ENCODE data around the gene GRN. TPM values are rescaled to one million over a fixed set of nuclear protein-coding genes. Genes with fewer than 3 reads are reported as not detected.
A peak's percentile ranks its signal among the peaks of the same experiment; 100 is the strongest.

GRN gene
- total RNA-seq, 4 donors from 2014 or later, result 64.2 to 111 (median 87.1) TPM

DNA sequence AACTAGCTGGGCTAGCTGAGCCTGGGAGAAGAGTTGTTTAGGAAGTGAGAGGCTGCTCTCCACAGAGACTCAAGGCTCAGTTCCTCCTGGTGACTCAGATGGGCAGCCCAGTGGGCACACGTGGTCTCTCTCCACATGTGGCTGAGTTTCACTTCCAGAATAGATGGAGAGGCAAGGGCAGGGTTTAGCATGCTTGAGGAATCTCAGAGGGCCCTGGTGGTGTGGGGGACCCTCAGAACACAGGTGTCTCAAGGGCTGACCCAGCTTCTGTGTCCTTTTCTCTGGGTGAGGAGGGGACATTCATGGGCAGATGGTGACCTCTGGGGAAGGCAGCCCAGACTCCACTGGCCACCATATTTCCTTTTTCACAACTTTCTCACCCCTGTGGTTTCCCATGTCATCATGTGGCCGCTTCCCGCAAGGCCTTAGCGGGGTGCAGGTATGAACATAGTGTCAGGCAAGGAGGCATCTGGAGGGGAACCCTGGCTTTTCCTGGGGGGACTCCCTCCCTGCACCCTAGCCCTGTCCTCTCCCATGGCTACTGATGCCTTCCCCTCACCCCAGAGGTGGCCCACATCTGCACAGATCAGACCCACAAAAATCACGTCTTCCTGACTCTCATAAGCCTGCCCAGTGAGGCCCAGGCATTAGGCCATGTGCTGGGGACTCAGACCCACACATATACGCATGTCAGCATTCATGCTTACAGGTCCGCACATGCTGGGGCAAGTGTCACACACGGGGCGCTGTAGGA, 3.3 kb downstream of the GRN start:
- peaks cover 7 to 8% of the 10 kb centered on the region in 2 donors for H3K4me1 ChIP-seq
- in situ Hi-C loops (cut with MboI; ENCODE audit: low sequenced_read_pairs in 4 of 4) (no loop called here), intact Hi-C loops (cut with DNase I; ENCODE audit: low total_unique reads) (loop anchor here (5.0 kb wide), 1 partner anchor 136 kb away; no protein-coding TSS in a partner anchor)
- no peak overlapping the region for H3K27ac ChIP-seq
- peaks cover 0 to 36% of the 10 kb centered on the region in 2 donors for H3K36me3 ChIP-seq
- DNase-seq (peak in 1 of 2 donors; percentile 44), ATAC-seq (no peak)
- H3K4me3 ChIP-seq, result no peak overlapping the region
- no peak for TF ChIP-seq POLR2A (IDR thresholded peaks at IDR 0.05)
- TF ChIP-seq, protein P1, sequence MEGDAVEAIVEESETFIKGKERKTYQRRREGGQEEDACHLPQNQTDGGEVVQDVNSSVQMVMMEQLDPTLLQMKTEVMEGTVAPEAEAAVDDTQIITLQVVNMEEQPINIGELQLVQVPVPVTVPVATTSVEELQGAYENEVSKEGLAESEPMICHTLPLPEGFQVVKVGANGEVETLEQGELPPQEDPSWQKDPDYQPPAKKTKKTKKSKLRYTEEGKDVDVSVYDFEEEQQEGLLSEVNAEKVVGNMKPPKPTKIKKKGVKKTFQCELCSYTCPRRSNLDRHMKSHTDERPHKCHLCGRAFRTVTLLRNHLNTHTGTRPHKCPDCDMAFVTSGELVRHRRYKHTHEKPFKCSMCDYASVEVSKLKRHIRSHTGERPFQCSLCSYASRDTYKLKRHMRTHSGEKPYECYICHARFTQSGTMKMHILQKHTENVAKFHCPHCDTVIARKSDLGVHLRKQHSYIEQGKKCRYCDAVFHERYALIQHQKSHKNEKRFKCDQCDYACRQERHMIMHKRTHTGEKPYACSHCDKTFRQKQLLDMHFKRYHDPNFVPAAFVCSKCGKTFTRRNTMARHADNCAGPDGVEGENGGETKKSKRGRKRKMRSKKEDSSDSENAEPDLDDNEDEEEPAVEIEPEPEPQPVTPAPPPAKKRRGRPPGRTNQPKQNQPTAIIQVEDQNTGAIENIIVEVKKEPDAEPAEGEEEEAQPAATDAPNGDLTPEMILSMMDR (IDR thresholded peaks at IDR 0.05 in 4 of 5, conservative IDR thresholded peaks at IDR 0.05 in 1 of 5), result no peak
- H3K9me3 ChIP-seq, result no peaks in the 10 kb centered on the region
- H3K27me3 ChIP-seq, result no peaks in the 10 kb centered on the region

DNA sequence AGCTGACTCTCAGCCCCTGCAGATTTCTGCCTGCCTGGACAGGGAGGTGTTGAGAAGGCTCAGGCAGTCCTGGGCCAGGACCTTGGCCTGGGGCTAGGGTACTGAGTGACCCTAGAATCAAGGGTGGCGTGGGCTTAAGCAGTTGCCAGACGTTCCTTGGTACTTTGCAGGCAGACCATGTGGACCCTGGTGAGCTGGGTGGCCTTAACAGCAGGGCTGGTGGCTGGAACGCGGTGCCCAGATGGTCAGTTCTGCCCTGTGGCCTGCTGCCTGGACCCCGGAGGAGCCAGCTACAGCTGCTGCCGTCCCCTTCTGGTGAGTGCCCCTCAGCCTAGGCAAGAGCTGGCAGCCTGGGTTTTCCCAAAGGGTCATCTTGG, 3.9 kb downstream of the GRN start:
- H3K27me3 ChIP-seq, result no peaks in the 10 kb centered on the region
- peaks cover 7 to 8% of the 10 kb centered on the region in 2 donors for H3K4me1 ChIP-seq
- peaks cover 0 to 36% of the 10 kb centered on the region in 2 donors for H3K36me3 ChIP-seq
- H3K4me3 ChIP-seq, result no peak overlapping the region
- H3K9me3 ChIP-seq, result no peaks in the 10 kb centered on the region
- TF ChIP-seq POLR2A (IDR thresholded peaks at IDR 0.05), result no peak
- TF ChIP-seq, protein P1 (IDR thresholded peaks at IDR 0.05 in 4 of 5, conservative IDR thresholded peaks at IDR 0.05 in 1 of 5), result no peak
- H3K27ac ChIP-seq, result no peak overlapping the region
- ATAC-seq, result no peak
- DNase-seq, result no peak
- in situ Hi-C loops (cut with MboI; ENCODE audit: low sequenced_read_pairs in 4 of 4), result no loop called here
- intact Hi-C loops (cut with DNase I; ENCODE audit: low total_unique reads), result loop anchor here (5.0 kb wide), 1 partner anchor 137 kb away; no protein-coding TSS in a partner anchor

DNA sequence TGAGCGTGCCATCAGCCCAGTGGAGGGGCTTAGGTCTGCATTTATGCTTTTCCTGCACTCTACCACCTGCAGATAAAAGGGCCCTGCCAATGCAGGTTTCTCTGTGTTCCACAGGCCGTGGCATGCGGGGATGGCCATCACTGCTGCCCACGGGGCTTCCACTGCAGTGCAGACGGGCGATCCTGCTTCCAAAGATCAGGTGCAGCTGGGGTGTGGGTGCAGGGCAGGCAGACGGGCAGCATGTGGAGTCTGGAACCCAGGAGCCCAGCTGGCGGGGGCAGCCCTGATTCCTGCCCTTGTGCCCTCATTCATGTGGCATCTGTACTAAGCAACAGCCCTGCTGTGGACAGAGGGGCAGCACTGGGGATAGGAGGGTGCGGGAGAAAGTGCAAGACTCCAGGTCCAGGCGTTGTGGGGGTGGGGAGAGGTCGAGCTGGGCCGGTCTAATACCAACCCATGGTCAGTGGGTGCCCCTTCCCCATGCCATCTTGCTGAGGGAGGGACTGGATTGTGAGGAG, 4.5 kb downstream of the GRN start:
- TF ChIP-seq, protein P1 (IDR thresholded peaks at IDR 0.05 in 4 of 5, conservative IDR thresholded peaks at IDR 0.05 in 1 of 5), result no peak
- no peak for TF ChIP-seq POLR2A (IDR thresholded peaks at IDR 0.05)
- Histone ChIP-seq H3K4me1 (peaks cover 3 to 4% of the 10 kb centered on the region in 2 donors), H3K27me3 (no peaks in the 10 kb centered on the region), H3K9me3 (no peaks in the 10 kb centered on the region), H3K27ac (no peak overlapping the region), H3K4me3 (no peak overlapping the region), H3K36me3 (peaks cover 0 to 36% of the 10 kb centered on the region in 2 donors)
- intact Hi-C loops (cut with DNase I; ENCODE audit: low total_unique reads), result loop anchor here (5.0 kb wide), 1 partner anchor 137 kb away; no protein-coding TSS in a partner anchor
- no peak for DNase-seq
- in situ Hi-C loops (cut with MboI; ENCODE audit: low sequenced_read_pairs in 4 of 4), result no loop called here
- ATAC-seq, result no peak

DNA sequence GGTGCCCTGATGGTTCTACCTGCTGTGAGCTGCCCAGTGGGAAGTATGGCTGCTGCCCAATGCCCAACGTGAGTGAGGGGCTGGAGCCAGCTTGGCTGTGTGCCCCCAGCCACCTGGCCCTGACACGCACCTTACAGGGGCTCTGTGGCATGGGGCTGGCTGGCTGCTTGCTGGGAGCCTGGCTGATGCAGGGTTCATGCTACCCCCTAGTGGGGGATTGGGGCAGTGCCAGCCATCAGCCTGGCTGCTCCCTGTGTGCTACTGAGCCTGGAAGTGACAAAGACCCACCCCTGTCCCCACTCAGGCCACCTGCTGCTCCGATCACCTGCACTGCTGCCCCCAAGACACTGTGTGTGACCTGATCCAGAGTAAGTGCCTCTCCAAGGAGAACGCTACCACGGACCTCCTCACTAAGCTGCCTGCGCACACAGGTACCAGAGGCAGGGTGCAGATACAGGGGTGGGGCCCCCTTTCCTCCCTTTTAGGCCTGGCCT, 5.7 kb downstream of the GRN start:
- DNase-seq (peak in 1 of 2 donors; percentile 32), ATAC-seq (no peak)
- intact Hi-C loops (cut with DNase I; ENCODE audit: low total_unique reads), result no loop called here
- no peak overlapping the region for H3K4me3 ChIP-seq
- H3K27ac ChIP-seq, result no peak overlapping the region
- H3K9me3 ChIP-seq, result no peaks in the 10 kb centered on the region
- H3K36me3 ChIP-seq, result peaks cover 0 to 36% of the 10 kb centered on the region in 2 donors
- H3K4me1 ChIP-seq, result peaks cover 0 to 3% of the 10 kb centered on the region in 2 donors
- TF ChIP-seq POLR2A (IDR thresholded peaks at IDR 0.05), result no peak
- TF ChIP-seq, protein P1 (IDR thresholded peaks at IDR 0.05 in 4 of 5, conservative IDR thresholded peaks at IDR 0.05 in 1 of 5), result peak in 4 of 5 experiments; percentile 47 to 67 (median 58)
- in situ Hi-C loops (cut with MboI; ENCODE audit: low sequenced_read_pairs in 4 of 4), result no loop called here
- H3K27me3 ChIP-seq, result no peaks in the 10 kb centered on the region

All from gastrocnemius medialis (tissue), 4 donors.